Measurements from ENCODE around the gene KCNJ15.

DNA sequence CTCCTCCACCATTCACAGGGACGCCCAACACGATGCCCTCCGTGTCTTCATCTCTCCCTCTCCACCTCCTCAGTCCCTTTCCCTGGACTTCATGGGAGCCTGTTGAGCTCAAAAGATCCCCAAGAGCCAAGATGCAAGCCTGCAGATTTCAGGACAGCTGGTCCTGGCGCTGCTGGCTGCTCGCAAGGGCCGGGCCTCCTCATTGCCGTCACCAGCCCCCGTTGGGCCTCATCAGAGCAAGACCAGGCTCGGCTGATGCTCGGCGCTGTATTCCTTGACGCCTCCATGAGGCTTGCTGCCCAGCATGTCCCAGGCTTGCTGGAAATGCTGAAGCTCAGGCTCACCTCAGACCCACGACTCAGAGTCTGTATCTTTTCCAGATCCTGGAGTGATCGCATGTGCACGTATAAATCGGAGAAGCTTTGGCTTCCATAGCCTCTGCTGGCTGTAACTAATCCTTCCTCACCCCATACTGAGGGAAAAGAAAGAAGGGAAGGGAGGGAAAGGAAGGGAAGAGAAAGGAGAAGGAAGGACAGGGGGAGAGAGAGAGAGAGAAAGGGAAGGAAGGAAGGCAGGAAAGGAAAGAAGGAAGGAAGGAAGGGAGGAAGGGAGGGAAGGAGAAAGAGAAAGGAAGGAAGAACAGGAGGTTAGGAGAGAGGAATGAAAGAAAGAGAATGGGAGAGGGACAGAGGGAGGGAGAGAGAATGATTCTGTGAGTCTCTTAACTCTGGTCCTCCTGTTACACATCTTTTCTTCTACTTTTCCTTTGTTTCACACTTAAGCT, 94.6 kb downstream of the KCNJ15 start:
- TF ChIP-seq, protein P1, sequence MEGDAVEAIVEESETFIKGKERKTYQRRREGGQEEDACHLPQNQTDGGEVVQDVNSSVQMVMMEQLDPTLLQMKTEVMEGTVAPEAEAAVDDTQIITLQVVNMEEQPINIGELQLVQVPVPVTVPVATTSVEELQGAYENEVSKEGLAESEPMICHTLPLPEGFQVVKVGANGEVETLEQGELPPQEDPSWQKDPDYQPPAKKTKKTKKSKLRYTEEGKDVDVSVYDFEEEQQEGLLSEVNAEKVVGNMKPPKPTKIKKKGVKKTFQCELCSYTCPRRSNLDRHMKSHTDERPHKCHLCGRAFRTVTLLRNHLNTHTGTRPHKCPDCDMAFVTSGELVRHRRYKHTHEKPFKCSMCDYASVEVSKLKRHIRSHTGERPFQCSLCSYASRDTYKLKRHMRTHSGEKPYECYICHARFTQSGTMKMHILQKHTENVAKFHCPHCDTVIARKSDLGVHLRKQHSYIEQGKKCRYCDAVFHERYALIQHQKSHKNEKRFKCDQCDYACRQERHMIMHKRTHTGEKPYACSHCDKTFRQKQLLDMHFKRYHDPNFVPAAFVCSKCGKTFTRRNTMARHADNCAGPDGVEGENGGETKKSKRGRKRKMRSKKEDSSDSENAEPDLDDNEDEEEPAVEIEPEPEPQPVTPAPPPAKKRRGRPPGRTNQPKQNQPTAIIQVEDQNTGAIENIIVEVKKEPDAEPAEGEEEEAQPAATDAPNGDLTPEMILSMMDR (IDR thresholded peaks at IDR 0.05): no peak
- no peak for TF ChIP-seq POLR2A (IDR thresholded peaks at IDR 0.05)
